ENCODE data around the gene EHMT2. TPM values are rescaled to one million over a fixed set of nuclear protein-coding genes. Genes with fewer than 3 reads are reported as not detected.
A peak's percentile ranks its signal among the peaks of the same experiment; 100 is the strongest.

EHMT2 gene
- total and polyA plus RNA-seq, 2 of the 13 experiments (the other 11 are each of a cell fraction or from before 2014, with no cell fraction given), result 55.2 to 69.2 TPM

DNA sequence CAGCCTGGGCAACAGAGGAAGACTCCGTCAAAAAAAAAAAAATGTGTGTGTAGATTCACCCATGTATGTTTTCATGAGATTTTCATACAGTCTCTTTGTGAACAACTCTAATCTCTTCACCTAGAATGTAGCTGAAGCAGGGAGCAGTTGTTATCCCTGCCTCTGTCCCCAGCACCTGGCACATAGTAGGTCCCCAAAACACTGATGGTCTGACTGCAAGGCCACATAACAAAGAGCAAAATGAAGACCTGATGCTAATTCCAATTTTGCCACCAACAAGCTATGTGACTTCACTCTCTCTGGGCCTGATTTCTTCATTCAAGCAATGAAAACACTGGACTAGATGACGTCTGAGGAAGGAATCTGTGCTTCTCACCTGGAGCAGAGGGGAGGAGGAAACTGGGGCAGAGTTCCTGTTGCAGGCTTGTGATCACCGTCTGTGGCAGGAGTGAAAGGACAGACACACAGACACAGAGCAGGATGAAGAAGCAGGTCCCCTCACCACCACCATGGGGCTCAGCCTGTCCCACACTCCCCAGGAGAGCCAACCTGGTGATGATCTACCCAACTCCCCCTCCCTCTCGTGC lies 23.3 kb downstream of the EHMT2 start:
- no peaks in the 10 kb centered on the region for H3K79me2 ChIP-seq (ENCODE audit: insufficient read depth, low read length)
- H3K9ac ChIP-seq (ENCODE audit: insufficient read depth, low read depth, low read length), result no peak overlapping the region
- no peaks in the 10 kb centered on the region for H3K36me3 ChIP-seq (replicated peaks in 1 of 2; ENCODE audit: control insufficient read depth in 1 of 2, insufficient read depth in 2 of 2, low read length in 2 of 2)
- H3K4me3 ChIP-seq (replicated peaks in 1 of 3; ENCODE audit: insufficient read depth in 1 of 3, low read depth in 2 of 3, low read length in 3 of 3), result no peak overlapping the region
- no peak overlapping the region for H2AFZ ChIP-seq (ENCODE audit: low read length)
- DNase-seq (ENCODE audit: low spot score), result no peak
- ChIA-PET CTCF (ENCODE audit: low intra/inter-chr PET ratio, low total read pairs) (no interaction called here), POLR2A (interaction anchor here (0.9 to 7.2 kb wide), 2 partner anchors 10 to 22 kb away, joined by 3 to 103 read pairs; partner anchors contain the start of gene NEU1)
- H3K9me3 ChIP-seq (ENCODE audit: low read length), result no peaks in the 10 kb centered on the region
- H3K4me2 ChIP-seq (ENCODE audit: low read depth, low read length), result no peak overlapping the region
- intact Hi-C loops (cut with micrococcal nuclease; ENCODE audit: unreplicated experiment), result no loop called here
- BruUV-seq (replicated peaks), result no TSS peak
- TF ChIP-seq SRSF4 (IDR thresholded peaks at IDR 0.05; ENCODE audit: low read depth, low read length, poor library complexity, severe bottlenecking) (no peak), ZKSCAN1 (IDR thresholded peaks at IDR 0.05; ENCODE audit: low read length) (peak; percentile 87), CBX1 (IDR thresholded peaks at IDR 0.05; ENCODE audit: low read depth) (no peak)
- in situ Hi-C loops (cut with HindIII; ENCODE audit: extremely low pct_ligation_motif_present, low pct_unique_long_range_greater_than_20kb), result no loop called here
- H4K20me1 ChIP-seq (ENCODE audit: insufficient read depth, low read length), result no peaks in the 10 kb centered on the region
- 43% methylated on average over 4 of the region's 4 CpGs for WGBS (ENCODE audit: low lambda C conversion rate)
- no peak overlapping the region for H3K27ac ChIP-seq (ENCODE audit: extremely low read length, insufficient read depth, low read length)
- H3K27me3 ChIP-seq (ENCODE audit: control insufficient read depth in 1 of 2, insufficient read depth in 2 of 2, low read length in 2 of 2), result no peaks in the 10 kb centered on the region
- no peak for FAIRE-seq
- H3K4me1 ChIP-seq (ENCODE audit: insufficient read depth, low read length), result peaks cover 64% of the 10 kb centered on the region
- no peak for ATAC-seq

DNA sequence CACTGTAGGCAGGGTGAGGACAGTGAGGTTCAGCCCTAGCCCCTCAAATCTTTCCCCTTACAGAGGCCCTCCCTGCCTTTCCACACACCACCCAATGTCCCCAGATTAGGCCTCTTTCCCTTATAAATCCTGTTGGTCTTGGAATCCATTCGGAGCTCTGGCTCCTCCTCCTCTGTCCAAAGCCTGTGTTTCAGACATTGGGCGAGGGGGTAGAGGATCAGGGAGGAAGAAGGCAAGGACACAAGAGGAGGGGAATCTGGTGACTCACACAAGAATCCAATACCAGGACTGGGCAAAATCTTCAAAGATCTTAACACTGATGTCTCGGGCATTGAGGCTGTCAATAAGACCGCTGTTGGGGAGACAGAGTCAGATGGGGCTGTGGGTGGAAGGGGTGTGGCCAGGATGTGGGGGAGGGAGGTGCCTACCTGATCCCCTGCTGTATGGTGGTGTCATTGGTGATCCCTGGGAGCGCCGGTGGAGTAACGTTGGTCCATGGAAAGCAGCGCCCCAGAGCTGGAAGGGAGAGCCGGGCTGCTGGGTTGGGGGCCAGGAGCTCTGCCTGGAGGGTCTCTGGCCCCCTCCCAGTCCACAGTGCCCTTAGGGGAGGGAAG lies 26.3 kb downstream of the EHMT2 start:
- FAIRE-seq (no peak), DNase-seq (ENCODE audit: low spot score) (no peak), ATAC-seq (peak; percentile 31)
- H3K4me3 ChIP-seq (replicated peaks in 1 of 3; ENCODE audit: insufficient read depth in 1 of 3, low read depth in 2 of 3, low read length in 3 of 3), result peak overlapping the region in 1 of 3 experiments; percentile 18; a peak in 1 of 6 replicates
- TF ChIP-seq GABPB1 (CRISPR knock-in tag; IDR thresholded peaks at IDR 0.05) (0 out of 2 replicates have a peak, but pooled peaks have one; percentile 14), ZNF350 (CRISPR knock-in tag; IDR thresholded peaks at IDR 0.05; ENCODE audit: borderline replicate concordance, low read depth) (peak; percentile 23; the same call in 1 of the 2 replicates), ZNF891 (CRISPR knock-in tag; IDR thresholded peaks at IDR 0.05) (0 out of 2 replicates have a peak, but pooled peaks have one; percentile 22), XRCC5 (optimal IDR thresholded peaks at IDR 0.05; ENCODE audit: low read length) (peak; percentile 44)
- TF ChIP-seq, protein P1, sequence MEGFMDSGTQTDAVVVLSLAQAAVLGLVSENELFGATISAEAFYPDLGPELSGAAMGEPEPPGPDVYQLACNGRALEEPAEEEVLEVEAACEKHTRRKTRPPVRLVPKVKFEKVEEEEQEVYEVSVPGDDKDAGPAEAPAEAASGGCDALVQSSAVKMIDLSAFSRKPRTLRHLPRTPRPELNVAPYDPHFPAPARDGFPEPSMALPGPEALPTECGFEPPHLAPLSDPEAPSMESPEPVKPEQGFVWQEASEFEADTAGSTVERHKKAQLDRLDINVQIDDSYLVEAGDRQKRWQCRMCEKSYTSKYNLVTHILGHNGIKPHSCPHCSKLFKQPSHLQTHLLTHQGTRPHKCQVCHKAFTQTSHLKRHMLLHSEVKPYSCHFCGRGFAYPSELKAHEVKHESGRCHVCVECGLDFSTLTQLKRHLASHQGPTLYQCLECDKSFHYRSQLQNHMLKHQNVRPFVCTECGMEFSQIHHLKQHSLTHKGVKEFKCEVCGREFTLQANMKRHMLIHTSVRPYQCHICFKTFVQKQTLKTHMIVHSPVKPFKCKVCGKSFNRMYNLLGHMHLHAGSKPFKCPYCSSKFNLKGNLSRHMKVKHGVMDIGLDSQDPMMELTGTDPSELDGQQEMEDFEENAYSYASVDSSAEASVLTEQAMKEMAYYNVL (CRISPR knock-in tag; IDR thresholded peaks at IDR 0.05; ENCODE audit: borderline replicate concordance), result no peak
- BruUV-seq (replicated peaks), result no TSS peak
- no peak overlapping the region for H3K27ac ChIP-seq (ENCODE audit: extremely low read length, insufficient read depth, low read length)
- ChIA-PET CTCF (ENCODE audit: low intra/inter-chr PET ratio, low total read pairs) (no interaction called here), POLR2A (interaction anchor here (0.7 to 2.4 kb wide), 3 partner anchors 8 to 56 kb away, joined by 3 to 13 read pairs (median 3); partner anchors contain the start of genes HSPA1A, HSPA1L and NEU1)
- 30% methylated on average over 6 of the region's 9 CpGs for WGBS (ENCODE audit: low lambda C conversion rate)
- peak overlapping the region; percentile 89 for H2AFZ ChIP-seq (ENCODE audit: low read length)
- no peaks in the 10 kb centered on the region for H4K20me1 ChIP-seq (ENCODE audit: insufficient read depth, low read length)
- H3K4me1 ChIP-seq (ENCODE audit: insufficient read depth, low read length), result peaks cover 60% of the 10 kb centered on the region
- peak overlapping the region; percentile 51 for H3K4me2 ChIP-seq (ENCODE audit: low read depth, low read length)
- H3K9ac ChIP-seq (ENCODE audit: insufficient read depth, low read depth, low read length), result no peak overlapping the region
- H3K36me3 ChIP-seq (replicated peaks in 1 of 2; ENCODE audit: control insufficient read depth in 1 of 2, insufficient read depth in 2 of 2, low read length in 2 of 2), result no peaks in the 10 kb centered on the region
- H3K79me2 ChIP-seq (ENCODE audit: insufficient read depth, low read length), result no peaks in the 10 kb centered on the region
- no peaks in the 10 kb centered on the region for H3K27me3 ChIP-seq (ENCODE audit: control insufficient read depth in 1 of 2, insufficient read depth in 2 of 2, low read length in 2 of 2)
- H3K9me3 ChIP-seq (ENCODE audit: low read length), result no peaks in the 10 kb centered on the region
- intact Hi-C loops (cut with micrococcal nuclease; ENCODE audit: unreplicated experiment) (no loop called here), in situ Hi-C loops (cut with HindIII; ENCODE audit: extremely low pct_ligation_motif_present, low pct_unique_long_range_greater_than_20kb) (no loop called here)

Data from HepG2 (cell line).